IPS-11a (cell line): Measurements from ENCODE around the gene MRPL55.

Experiments used
- H3K4me3 ChIP-seq: one replicate; pipeline ENCODE4 v1.5.1; 2013; ENCODE audit warnings: low read depth, low read length, control low read depth

The MRPL55 gene

DNA sequence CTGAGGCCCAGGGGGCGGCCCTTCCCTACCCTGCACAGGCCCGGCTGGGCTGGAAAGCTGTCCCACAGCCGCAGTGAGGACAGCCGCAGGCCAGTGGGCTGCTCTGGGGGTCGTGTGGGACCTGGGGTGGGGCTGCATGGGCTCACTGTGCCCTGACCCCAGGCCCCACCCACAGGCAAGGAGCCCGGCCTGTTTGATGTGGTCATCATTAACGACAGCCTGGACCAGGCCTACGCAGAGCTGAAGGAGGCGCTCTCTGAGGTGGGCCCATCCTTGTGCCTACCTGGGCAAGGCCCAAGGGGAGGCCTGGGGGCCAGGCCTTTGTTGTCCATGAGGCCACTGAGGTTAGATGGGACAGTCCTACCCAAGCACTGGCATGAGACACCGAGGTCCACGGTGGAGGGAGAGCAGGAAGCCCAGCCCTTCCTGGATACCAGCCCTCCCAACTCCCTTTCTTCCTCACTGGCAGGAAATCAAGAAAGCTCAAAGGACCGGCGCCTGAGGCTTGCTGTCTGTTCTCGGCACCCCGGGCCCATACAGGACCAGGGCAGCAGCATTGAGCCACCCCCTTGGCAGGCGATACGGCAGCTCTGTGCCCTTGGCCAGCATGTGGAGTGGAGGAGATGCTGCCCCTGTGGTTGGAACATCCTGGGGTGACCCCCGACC lies 39.2 kb upstream of the MRPL55 start:
- H3K4me3 ChIP-seq: no peak overlapping the region

DNA sequence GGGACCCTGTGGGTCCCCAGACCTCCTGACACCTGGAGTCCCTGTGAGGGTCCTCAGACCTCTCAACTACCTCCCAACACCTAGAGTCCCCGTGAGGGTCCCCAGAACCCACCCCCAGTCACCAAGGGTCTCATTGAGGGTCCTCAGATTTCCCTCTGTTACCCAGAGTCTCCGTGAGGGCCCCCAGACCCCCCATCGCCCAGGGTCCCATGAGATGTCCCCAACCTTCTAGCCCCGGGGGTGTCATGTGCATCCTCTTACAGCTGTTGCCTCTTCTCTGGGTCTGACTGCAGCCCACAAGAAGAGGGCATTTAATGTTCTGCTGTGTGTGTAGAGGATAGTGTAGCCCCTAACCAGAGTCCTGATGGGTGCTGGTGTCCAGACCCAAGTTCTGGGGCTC lies 38.7 kb upstream of the MRPL55 start:
- H3K4me3 ChIP-seq: no peak overlapping the region

DNA sequence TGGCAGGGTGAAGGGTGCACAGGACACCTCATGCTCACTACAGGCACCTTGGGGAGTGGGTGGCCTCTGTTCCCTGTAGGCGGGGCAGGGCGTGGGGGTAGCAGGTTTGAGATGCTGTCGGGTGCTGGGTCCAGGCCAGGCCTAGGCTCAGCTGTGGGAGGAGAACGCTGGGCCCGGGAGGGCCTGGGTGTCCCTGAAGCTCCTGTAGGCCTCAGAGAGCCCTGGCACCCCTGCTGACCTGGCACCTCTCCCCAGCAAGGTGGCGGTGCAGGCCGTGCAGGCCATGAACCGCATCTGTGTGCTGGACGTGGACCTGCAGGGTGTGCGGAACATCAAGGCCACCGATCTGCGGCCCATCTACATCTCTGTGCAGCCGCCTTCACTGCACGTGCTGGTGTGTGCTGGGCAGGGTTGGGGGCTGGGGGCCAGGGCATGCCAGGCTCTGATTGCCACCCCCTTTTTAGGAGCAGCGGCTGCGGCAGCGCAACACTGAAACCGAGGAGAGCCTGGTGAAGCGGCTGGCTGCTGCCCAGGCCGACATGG lies 38.1 kb upstream of the MRPL55 start:
- H3K4me3 ChIP-seq: no peak overlapping the region

DNA sequence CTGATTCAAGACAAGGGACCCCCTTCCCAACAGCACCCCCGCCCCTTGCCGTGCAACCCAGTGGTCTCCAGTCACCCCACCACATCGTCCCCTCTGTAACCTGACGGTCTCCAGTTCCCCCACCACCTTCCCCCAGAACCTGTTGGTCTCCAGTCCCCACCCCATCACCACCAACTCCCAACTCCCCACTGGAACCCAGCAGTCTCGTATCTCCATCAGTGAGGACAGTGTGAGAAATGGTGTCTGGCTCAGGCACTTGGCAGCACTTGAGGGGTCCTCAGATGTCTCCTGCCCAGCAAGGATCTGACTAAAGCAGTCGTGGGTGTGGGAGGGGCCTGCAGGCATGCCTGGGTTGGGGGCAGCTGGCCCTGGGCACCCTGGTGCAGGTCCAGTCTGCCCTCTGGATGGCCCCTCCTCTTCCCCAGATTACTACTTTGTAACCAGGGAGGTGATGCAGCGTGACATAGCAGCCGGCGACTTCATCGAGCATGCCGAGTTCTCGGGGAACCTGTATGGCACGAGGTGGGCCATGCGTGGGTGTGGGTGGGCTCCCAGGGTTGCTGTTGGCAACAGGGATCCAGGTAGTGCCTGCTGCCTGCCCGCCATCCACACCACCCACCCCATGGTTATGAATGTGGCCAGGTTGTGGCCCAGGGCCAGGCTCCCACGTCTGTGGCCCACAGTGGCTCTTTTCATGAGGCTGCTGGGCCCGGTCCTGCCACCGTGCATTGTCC lies 37.5 kb upstream of the MRPL55 start:
- H3K4me3 ChIP-seq: no peak overlapping the region

DNA sequence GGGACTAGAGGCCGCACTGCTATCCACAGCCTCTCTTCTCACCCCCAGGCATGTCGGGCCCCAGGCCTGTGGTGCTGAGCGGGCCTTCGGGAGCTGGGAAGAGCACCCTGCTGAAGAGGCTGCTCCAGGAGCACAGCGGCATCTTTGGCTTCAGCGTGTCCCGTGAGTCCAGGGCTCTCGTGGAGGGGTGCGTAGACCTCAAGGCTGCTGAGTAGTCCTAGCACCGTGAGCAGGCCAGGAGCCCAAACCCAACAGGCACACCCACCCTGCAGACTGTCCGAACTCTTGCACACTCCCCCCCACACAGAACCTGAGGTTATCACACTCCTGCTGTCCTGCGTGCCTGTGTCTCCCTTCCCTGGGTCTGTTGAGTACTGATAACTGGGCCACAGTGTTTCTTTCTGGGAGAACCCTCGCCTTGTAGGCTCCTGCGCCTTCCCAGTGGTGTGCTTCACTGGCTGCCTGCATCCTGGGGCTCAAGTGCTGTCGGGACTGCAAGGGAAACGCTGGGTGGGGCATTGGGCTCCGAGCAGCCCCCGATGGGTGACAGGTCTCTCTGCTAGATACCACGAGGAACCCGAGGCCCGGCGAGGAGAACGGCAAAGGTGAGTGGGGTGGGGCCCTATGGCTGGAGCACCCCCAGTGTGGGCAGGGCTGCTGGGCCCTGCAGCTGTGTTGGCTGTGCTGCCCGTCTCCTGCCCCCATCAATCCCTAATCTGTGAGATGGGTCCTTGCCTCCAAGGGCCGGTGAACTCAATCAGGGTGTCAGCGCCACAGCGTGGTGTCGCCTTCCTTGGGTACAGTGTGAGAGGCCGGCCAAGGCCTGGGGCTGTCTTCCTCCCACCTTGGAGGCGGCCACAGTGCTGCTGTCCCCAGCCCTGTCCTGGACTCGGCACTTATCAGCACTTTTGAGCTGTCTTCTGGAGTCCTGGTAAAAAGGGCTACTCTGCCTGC lies 36.6 kb upstream of the MRPL55 start:
- no peak overlapping the region for H3K4me3 ChIP-seq

DNA sequence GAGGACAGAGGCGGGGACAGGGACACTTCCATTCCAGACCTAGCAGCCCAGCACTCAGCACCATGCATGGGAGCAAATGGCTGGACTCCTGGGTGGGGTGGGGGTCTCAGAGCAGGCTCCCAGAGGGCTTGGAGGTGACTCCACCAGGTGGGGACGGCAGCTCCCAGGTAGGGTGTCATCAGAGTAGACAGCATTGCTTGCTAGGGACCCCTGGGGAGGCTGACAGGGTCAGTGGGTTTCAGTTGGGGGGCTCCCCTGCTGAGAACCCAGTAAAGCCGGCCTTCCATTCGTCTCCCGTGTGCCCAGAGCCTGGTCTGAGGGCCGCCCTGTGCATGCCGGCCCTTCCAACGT lies 35.9 kb upstream of the MRPL55 start:
- no peak overlapping the region for H3K4me3 ChIP-seq

DNA sequence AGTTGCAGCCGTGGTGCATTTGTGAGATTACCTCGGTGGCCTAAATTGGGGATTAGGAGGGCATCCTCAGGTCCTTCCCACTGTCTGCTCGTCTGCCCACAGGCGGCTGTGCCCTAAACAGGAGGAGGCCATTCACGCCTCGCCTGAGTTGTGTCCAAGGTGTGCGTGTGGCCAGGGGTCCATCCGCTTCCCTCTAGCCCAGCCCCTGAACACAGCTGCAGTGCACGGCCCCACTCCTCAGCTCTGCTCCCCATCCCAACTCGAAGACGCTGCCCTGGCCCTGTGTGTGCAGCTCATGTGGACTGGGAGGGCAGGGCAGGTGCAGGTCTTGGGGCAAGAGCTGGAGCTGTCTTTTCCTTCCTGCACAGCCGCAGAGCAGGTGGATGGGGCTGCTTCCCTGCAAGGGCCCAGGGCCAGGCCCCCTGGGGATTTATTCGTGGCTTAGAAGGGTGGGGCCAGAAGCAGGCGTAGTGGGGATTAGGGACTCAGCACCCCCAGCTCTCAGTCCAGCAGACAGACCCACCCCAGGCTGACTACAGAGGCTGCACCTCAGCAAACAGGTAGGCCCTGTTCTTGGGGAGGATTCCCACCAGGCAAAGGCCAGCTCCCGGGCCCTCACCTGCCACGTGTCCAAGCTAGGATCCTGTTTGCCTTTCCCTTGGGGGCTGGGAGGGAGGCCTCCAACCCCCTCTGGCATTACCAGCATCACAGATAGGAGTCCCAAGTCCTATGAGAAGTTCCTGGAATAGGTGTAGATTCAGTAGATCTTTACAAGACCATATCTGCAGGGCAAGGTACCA lies 35.3 kb upstream of the MRPL55 start:
- no peak overlapping the region for H3K4me3 ChIP-seq

DNA sequence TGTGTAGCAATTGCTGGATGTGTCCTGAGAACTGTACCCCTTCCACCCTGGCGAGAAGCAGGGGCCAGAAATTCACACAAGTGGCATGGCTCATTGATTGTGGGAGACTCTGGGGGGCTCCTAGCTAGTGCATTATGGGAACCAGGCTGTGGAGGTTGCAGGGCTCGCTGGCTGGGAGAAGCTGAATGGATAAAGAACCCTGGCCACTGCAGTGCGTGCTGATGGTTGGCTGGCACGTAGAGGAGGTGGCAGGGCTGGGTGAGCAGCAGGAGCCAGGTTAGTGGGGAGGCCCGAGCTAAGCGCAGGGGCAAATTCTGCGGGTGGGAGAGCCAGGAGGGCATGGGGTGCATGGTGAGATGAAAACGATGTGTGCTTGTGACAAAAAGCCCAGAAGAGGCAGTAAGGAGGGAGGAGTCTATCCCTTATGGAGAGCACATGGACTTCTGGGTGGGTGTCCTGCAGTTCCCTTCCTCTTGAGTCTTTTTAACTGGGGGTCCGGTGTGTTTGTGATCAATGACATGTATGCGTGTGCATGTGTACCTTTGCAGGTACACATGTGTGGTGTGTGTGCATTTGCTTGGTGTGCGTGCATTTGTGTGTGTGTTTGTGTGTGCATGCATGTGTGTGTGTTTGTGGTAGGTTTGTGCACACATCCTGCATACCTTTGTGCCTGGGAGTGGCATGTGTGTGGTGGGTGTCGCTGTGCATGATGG lies 34.5 kb upstream of the MRPL55 start:
- H3K4me3 ChIP-seq: no peak overlapping the region

DNA sequence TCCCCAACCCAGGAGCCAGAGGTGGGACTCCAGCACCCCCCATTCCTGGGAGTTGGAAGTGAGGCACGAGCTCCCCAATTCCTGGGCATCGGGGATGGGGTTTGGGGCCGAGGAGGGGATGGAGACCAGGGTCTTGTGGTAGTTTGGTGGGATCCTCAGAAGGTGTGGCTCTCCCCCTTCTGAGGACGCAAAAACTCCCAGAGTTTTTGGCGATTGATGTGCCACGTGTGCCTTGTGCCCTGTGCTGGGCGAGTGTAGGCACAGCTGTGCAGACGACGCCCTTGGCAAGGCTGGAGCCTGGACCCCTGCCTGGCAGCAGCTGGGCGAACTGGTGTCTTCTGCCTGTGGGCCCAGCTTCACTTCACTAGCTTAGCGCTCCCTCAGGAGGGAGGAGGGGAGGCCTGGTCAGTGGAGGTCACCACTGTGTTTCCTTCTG lies 33.6 kb upstream of the MRPL55 start:
- no peak overlapping the region for H3K4me3 ChIP-seq

DNA sequence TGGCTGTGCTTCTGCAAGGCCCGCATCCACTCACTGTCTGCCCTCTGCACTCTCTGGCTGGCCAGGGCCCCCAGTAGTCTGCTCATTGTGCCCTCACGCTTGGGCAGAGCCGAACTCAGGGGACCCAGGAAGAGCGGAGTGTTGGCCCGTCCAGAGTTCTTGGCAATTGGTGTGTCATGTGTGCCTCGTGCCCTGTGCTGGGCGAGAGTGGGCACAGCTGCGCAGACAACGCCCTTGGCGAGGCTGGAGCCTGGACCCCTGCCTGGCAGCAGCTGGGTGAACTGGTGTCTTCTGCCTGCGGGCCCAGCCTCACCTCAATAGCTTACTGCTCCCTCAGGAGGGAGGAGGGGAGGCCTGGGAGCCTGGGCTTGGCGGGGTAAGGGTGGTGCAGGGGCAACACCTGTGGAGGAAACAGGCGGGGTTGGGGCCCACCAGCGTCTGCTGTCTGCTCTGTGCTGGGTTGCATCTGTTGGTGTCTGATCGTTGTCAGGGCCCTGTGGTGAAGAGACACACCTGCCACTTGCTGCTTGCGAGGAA lies 33.1 kb upstream of the MRPL55 start:
- no peak overlapping the region for H3K4me3 ChIP-seq

DNA sequence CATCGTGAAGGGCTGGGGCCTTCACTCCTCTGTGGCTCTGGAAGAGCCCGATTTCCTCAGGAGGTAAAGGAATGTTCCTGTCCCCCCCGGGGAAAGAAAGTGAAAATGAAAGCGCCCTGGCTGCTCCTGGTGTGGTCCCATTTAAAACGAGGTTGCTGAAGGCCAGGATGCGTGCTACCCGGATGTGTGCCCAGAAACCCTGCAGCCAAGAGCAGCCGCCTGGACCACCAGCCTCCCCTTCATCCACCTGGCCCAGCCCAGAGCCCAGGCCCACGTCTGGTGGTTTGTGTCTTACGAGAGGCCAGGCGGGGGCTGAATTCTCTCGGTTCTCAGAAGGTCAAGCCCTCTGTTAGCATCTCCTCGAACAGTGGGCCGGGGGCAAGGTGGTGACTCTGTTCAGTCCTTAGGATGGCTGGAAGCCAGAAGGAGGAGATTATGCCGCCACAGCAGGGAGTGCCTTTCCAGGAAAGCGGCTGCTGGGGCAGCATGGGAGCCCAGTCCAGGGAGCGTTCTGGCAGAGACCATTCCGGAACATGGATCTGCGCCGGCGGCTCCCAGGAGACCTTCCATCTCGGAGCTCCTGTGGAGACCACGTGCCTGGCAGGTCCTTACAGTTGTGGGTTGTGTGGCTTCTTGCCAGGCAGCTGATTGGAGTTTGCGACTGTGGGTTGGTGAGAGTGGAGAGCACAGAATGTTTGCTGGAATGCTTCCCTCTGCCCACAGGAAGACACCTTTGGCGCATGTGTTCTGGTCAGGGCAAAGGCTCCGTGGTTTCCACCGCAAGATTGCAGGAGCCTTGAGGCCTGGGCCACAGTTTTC lies 32.3 kb upstream of the MRPL55 start:
- no peak overlapping the region for H3K4me3 ChIP-seq

DNA sequence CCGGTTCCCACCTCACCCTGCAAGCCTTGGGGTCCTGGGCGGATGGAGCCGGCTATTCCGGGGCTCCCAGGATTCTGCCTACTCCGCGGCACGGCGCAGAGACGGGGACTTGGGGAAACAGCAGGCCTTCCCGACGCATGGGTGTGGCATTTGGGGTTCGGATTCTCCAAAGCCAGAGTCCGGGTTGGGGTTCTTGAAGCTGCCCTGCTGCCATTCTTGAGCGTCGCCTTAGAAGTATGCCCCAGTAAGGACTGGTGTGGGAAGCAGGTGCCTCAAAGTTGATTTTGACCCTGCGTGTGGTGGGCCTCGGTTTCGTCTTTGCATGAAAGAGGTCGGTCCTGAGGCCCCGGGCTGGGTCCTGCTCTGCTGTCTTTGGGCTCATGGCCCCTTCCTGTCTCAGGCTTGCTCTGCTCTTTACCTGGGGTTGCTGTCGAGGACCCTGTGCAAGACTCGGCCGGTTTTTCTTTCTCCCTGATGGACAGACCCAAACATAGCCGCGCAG lies 31.7 kb upstream of the MRPL55 start:
- H3K4me3 ChIP-seq: peak overlapping the region; percentile 82

DNA sequence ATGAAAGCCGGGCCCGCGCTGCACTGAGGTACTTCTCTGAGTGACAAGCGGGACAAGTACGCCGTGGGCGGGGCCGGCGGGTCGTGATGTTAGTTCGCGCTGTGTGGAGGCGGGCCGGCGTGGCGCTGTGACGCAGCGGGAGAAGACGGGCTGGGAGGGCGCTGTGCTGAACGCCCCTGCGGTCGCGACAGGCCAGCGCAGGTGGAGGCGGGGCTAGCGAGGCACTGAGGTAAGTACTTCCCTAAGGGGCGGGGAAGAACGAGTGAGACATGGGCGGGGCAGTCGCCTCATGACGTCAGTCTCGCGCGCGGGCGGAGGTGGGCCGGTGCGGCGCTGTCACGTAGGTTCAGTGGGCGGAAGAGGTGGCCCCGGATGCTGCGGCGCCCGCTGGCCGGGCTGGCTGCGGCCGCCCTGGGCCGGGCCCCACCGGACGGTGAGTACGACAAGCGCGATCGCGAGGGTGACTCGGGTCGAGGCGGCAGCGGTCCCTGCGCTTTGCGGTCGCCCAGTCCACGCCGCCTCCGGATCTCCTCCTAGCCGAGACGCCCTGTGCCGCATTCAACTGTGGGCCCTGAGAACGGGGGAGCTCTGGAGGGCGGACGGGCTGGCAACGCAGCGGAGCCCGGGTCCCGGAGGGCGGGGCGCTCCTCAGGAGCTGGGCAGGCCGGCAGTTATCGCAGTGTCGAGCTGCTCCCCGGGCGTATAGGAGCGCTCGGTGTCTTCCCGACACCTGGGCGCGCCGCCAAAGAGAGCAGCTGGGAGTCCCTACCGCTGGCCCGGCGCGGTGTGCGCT lies 31.0 kb upstream of the MRPL55 start, which contains the start of gene GUK1:
TSS of gene GUK1 (plus strand) at position 349 of the 793 bp plus-strand sequence. CDS start at position 373, 24 bp downstream.
- peak within 1 kb of the TSS; percentile 82 for H3K4me3 ChIP-seq

DNA sequence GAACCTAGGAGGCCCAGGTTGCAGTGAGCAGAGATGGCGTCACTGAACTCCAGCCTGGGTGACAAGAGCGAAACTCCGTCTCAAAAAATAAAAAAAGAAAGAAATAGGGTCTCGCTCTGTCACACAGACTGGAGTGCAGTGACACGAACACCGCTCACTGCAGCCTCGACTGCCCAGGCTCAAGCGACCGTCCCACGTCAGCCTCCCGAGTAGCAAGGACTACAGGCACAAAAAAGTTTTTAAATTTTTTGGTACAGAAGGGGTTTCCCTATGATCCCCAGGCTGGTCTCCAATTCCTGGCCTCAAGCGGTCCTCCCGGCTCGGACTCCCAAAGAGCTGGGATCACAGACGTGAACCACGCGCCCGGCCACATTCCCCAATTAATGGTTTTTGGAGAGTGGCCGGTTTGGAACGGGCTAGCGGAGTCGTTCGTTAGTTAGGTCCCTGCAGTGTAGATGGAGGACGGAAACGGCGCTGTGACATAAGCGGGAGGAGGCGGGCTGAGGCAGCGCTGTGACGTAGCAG lies 30.4 kb upstream of the MRPL55 start:
- peak overlapping the region; percentile 55 for H3K4me3 ChIP-seq

DNA sequence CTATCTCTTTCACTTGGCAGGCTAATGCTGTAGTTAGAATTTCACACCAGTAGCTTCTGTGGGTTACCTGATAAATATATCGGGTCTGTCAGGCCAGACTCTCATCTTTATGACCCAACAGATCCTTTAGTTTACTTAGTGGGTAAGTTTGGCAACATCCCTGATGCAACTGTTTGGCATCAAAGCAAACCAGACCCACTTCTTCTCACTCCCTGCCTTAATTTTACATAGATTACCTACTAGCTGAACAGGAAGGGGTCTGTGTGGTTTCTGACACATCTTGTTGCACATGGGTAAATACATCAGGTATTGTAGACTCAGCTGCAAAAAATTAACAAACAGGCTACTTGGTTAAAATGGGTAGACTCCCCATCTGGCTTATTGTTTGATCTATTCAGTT lies 27.8 kb upstream of the MRPL55 start:
- H3K4me3 ChIP-seq: no peak overlapping the region

DNA sequence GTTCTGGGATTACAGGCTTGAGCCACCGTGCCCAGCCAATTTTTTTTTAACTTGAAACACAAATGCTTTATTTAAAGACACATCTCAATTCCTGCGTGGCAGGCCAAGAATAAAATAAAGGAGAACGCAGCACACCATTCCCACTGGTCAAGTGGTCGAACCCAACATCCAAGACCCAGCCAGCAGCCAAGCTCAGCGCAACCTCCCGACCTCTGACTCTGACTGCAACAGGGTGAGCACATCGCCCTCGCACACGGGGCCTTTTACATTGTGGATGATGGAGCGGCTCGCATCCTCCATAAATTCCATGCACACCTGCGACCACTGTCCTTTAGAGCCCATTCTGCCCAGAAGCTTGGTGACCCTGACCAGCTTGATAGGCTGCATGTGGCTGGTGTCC lies 25.5 kb upstream of the MRPL55 start:
- H3K4me3 ChIP-seq: no peak overlapping the region

DNA sequence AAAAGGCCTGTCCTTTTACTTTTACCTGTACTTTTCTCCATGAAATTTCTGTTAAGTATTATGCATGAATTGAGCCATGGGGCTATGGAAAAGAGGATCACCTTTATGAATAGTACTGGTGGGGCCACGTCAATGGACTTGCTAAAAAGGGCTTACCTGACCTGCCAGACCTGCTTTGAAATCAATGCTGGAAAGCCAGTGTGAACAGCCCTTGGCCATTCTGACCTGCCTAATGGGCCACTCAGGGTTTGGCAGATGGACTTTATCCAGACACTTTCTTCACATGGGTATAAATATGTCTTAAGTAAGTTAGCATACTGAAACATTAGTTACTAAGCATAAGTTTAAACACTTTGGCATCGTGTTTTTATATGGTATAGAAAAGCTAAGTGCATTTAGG lies 22.7 kb upstream of the MRPL55 start:
- no peak overlapping the region for H3K4me3 ChIP-seq
